K562 (cell line): ENCODE measurements around the gene NRP2. TPM values are rescaled to one million over a fixed set of nuclear protein-coding genes. Genes with fewer than 3 reads are reported as not detected.

Experiments
- E4F1 ChIP-seq: fragments of 250-450 bp; sonication (Bioruptor Pico); IDR thresholded peaks from 2 replicates; pipeline ENCODE4 v1.5.0; 2021; ENCODE audit warnings: mild to moderate bottlenecking, borderline replicate concordance
- FOXO4 ChIP-seq: fragments of 450-650 bp; formaldehyde crosslinking; IDR thresholded peaks from 2 replicates; pipeline ENCODE4 v1.4.0; 2020; ENCODE audit warnings: mild to moderate bottlenecking, moderate library complexity
- HMBOX1 ChIP-seq: sonication (generic); IDR thresholded peaks from 2 replicates; pipeline ENCODE4 v1.6.1; 2016
- KHSRP ChIP-seq: fragments of 450-650 bp; IDR thresholded peaks from 2 replicates; pipeline ENCODE4 v1.6.1; 2017
- NCOA1 ChIP-seq: fragments of 450-650 bp; IDR thresholded peaks from 2 replicates; pipeline ENCODE4 v1.6.1; 2016; ENCODE audit warnings: low read depth
- NCOR1 ChIP-seq: fragments of 450-650 bp; IDR thresholded peaks from 2 replicates; pipeline ENCODE4 v1.6.1; 2016; ENCODE audit warnings: mild to moderate bottlenecking, moderate library complexity
- SREBF2 ChIP-seq: sonication (generic); formaldehyde crosslinking; IDR thresholded peaks from 2 replicates; pipeline ENCODE4 v1.4.0; 2020; ENCODE audit warnings: mild to moderate bottlenecking, missing genetic modification reagents
- ZKSCAN1 ChIP-seq: fragments of 150-350 bp; IDR thresholded peaks from 2 replicates; pipeline ENCODE4 v1.6.1; 2016; ENCODE audit warnings: low read depth, low read length
- polyA plus RNA-seq, 8 experiments: library from polyadenylated mRNA; depleted of rRNA in 4 of 8; stranded (reverse) in 5 of 8; unstranded in 3 of 8; fragments of >200 nt; fragmentation: Nextera tagmentation in 2 of 8; fragmentation: Illumina TruSeq in 1 of 8; extraction: Ambion mirVana in 2 of 8; extraction: Trizol in 1 of 8; gene quantifications; 2 replicates each; pipeline versions ENCODE4 v1.2.1 to v1.2.3, GENCODE V29; 2011 to 2014; ENCODE audit warnings: inconsistent platforms in 1 of 8, missing spikeins in 1 of 8
- total RNA-seq, 7 experiments: library from RNA; depleted of rRNA in 6 of 7; stranded (reverse); fragments of >200 nt in 6 of 7; fragmentation: Illumina TruSeq in 2 of 7; extraction: Trizol in 2 of 7; gene quantifications; 2 replicates each; pipeline versions ENCODE4 v1.2.1 to v1.2.3, GENCODE V29; 2011 to 2021; ENCODE audit warnings: low replicate concordance in 1 of 7

NRP2 gene
- total and polyA plus RNA-seq, 9 of the 15 experiments (the other 6 are each of a cell fraction or from before 2014, with no cell fraction given): 0.05 to 0.31 (median 0.15) TPM; not detected in 5

- TF ChIP-seq E4F1 (CRISPR knock-in tag) (no peak), ZKSCAN1 (no peak), SREBF2 (CRISPR knock-in tag) (no peak), NCOA1 (no peak), HMBOX1 (no peak), NCOR1 (no peak), FOXO4 (CRISPR knock-in tag) (no peak), KHSRP (no peak)
Measured at GRCh38 chr2:205646680-205647079, 35.6 kb upstream of the NRP2 start (continued).
